Tibial artery (tissue), 4 donors: ENCODE measurements around the gene CFAP221.
A peak's percentile ranks its signal among the peaks of the same experiment; 100 is the strongest.

Experiments used
- DNase-seq, 2 donors: peaks; one replicate each; pipeline ENCODE4 v3.0.0-alpha.2; 2019
- H3K27ac ChIP-seq, 2 donors: fragments of 200-600 bp; sonication (generic) in 1 of 2; 1 replicate in 1 of 2; 2 replicates in 1 of 2; pipeline ENCODE4 v1.5.1; 2018 to 2019; ENCODE audit warnings: mild to moderate bottlenecking in 1 of 2
- H3K27me3 ChIP-seq, 2 donors: fragments of 200-600 bp; sonication (generic) in 1 of 2; one replicate each; pipeline versions ENCODE4 v1.5.1 to v1.6.0; 2016 to 2019
- H3K36me3 ChIP-seq, 3 donors: fragments of 200-600 bp; sonication (generic) in 2 of 3; one replicate each; pipeline ENCODE4 v1.5.1; 2016 to 2019; ENCODE audit warnings: mild to moderate bottlenecking in 2 of 3
- H3K4me1 ChIP-seq, 4 donors: fragments of 200-600 bp; sonication (generic) in 2 of 4; 1 replicate in 3 of 4; 2 replicates in 1 of 4; pipeline ENCODE4 v1.5.1; 2016 to 2019
- H3K4me3 ChIP-seq, 2 donors: fragments of 200-600 bp; sonication (generic) in 1 of 2; 1 replicate in 1 of 2; 2 replicates in 1 of 2; pipeline ENCODE4 v1.5.1; 2018 to 2019; ENCODE audit warnings: mild to moderate bottlenecking in 2 of 2
- H3K9me3 ChIP-seq, 3 donors: fragments of 200-600 bp; sonication (generic) in 1 of 3; one replicate each; pipeline ENCODE4 v1.5.1; 2016 to 2019
- intact Hi-C: fragments of 100-400 bp; cut with DNase I; formaldehyde crosslinking; loops from one replicate; pipeline ENCODE4 v1.15.0; 2023; ENCODE audit warnings: low total_unique reads
- TF ChIP-seq, protein P1 (sequence below), 2 experiments: fragments of 200-600 bp in 1 of 2; fragments of 450-650 bp in 1 of 2; IDR thresholded peaks; one replicate each; pipeline ENCODE4 v1.5.1; 2017 to 2019; ENCODE audit warnings: antibody characterized with exemption in 2 of 2, mild to moderate bottlenecking in 1 of 2, moderate library complexity in 1 of 2

Gene CFAP221

DNA sequence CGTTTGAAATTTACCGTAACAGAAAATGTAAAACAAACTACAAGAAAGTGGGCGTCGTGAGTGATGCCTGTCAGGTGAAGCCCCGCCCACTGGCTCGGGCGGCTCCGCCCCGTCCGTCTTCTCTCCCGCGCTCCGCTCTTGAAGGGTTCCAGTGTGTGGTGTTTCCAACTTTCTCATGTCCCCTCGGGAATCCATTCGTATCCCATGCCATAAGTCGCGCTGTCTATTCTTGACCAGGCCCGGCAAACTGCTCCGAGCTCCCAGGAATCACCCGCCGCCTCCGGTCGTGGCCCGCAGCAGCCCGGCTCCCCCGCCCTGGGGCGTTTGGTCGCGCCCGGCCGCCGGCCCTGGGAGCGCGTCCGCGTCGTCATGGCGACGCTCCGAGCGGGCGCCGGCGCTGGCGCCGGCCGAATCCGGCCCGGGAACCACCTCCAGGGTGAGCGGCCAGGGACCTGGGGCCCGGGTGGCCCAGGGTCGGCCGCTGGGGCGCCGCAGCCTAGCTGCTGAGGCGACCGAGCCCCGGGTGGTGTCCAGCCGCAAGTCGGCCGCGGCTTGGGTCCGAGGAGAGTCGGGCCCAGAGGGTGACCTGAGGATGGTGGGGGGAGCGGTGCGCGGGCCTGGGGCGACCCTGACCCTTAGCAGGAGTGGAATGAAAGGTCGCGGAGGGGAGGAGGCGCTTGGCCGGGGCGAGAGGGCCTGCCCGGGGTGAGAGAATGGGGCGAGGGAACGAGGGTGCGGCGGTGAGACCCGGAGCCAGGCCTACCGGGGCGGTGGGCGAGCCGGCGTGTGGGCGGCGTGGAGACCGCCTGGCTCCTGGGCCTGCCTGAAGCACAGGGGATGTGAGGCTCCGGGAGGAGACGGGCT, at the start of gene CFAP221:
TSS of gene CFAP221 (plus strand) at position 375 of the 864 bp plus-strand sequence. CDS start 1,683 bp downstream, outside the sequence.
- Histone ChIP-seq H3K27me3 (peaks cover 0 to 2% of the 10 kb centered on the region in 2 donors), H3K4me1 (peaks cover 0 to 12% (median 7%) of the 10 kb centered on the region in 4 donors), H3K36me3 (no peaks in the 10 kb centered on the region), H3K9me3 (no peaks in the 10 kb centered on the region), H3K4me3 (peak within 1 kb of the TSS; percentile 49 to 70), H3K27ac (peak within 1 kb of the TSS; percentile 54 to 70)
- intact Hi-C loops, result no loop called here
- TF ChIP-seq, protein P1, sequence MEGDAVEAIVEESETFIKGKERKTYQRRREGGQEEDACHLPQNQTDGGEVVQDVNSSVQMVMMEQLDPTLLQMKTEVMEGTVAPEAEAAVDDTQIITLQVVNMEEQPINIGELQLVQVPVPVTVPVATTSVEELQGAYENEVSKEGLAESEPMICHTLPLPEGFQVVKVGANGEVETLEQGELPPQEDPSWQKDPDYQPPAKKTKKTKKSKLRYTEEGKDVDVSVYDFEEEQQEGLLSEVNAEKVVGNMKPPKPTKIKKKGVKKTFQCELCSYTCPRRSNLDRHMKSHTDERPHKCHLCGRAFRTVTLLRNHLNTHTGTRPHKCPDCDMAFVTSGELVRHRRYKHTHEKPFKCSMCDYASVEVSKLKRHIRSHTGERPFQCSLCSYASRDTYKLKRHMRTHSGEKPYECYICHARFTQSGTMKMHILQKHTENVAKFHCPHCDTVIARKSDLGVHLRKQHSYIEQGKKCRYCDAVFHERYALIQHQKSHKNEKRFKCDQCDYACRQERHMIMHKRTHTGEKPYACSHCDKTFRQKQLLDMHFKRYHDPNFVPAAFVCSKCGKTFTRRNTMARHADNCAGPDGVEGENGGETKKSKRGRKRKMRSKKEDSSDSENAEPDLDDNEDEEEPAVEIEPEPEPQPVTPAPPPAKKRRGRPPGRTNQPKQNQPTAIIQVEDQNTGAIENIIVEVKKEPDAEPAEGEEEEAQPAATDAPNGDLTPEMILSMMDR (IDR thresholded peaks at IDR 0.05), result no peak
- DNase-seq, result peak; percentile 30 to 77

DNA sequence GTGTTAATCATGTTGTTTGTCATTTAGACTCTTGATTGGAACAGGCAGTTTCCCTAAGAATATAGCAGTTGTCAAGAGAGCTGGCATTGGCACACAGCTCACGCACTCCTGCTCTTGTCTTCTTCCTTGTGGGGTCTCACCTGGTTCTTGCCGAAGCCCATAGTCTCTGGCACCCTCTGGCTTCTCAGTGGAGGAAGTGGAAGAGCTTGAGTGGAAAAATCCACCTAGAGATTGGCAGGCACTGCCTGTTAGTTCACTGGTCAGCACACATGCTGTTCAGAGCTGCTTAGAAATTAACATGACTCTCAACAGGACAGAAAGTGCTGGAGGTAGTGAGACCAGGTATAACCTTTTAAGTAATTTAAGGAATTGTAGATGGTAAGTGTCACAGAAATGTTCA, 48.3 kb upstream of the CFAP221 start:
- peaks cover 0 to 11% (median 4%) of the 10 kb centered on the region in 4 donors for H3K4me1 ChIP-seq
- TF ChIP-seq, protein P1 (IDR thresholded peaks at IDR 0.05), result no peak
- no peak overlapping the region for H3K4me3 ChIP-seq
- H3K36me3 ChIP-seq, result no peaks in the 10 kb centered on the region
- H3K27me3 ChIP-seq, result peaks cover 0 to 5% of the 10 kb centered on the region in 2 donors
- peaks cover 0 to 12% (median 1%) of the 10 kb centered on the region in 3 donors for H3K9me3 ChIP-seq
- no peak overlapping the region for H3K27ac ChIP-seq
- no peak for DNase-seq
- intact Hi-C loops, result no loop called here

DNA sequence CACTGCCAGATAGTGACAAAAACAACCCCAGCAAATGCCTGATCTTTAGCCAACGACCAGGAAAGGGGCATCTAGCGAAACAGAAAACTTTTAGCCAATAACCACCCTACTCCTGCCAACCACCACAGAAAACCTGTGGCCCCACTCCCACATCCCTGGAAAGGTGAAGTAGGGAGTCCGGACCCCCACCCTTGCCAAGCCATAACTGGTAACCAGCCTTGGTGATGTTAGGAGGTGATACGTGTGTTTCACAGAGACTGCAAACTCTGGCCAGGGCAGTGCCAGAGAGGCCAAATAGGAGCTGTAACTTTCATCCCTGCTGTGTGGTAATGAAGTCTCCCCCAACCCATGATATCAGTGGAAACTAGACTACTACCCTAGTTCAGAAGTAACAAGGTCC, 47.6 kb upstream of the CFAP221 start:
- intact Hi-C loops, result no loop called here
- TF ChIP-seq, protein P1 (IDR thresholded peaks at IDR 0.05), result no peak
- Histone ChIP-seq H3K9me3 (peaks cover 0 to 14% (median 4%) of the 10 kb centered on the region in 3 donors), H3K27ac (no peak overlapping the region), H3K27me3 (peaks cover 0 to 5% of the 10 kb centered on the region in 2 donors), H3K4me3 (no peak overlapping the region), H3K4me1 (peaks cover 0 to 8% (median 4%) of the 10 kb centered on the region in 4 donors), H3K36me3 (no peaks in the 10 kb centered on the region)
- DNase-seq, result no peak

DNA sequence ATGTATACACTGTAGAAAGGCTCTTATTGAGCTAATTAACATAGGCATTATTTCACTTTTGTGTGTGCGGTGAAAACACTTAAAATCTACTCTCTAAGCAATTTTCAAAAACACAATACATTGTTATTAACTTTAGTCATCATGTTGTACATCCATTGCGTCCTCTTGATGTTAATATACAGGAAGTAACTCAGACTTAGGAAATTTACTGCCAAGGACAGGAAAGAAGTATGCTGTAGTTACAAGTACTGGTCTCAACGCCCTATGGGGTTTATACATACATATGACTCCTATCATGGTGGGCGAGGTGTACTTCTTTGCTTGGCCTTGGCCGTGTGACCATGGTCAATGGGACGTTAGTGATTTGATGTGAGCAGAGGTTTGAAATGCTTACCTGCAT, 35.5 kb upstream of the CFAP221 start:
- Histone ChIP-seq H3K27ac (no peak overlapping the region), H3K36me3 (no peaks in the 10 kb centered on the region), H3K9me3 (no peaks in the 10 kb centered on the region), H3K4me1 (no peaks in the 10 kb centered on the region), H3K4me3 (no peak overlapping the region), H3K27me3 (no peaks in the 10 kb centered on the region)
- no peak for DNase-seq
- TF ChIP-seq, protein P1 (IDR thresholded peaks at IDR 0.05), result no peak
- intact Hi-C loops, result no loop called here

DNA sequence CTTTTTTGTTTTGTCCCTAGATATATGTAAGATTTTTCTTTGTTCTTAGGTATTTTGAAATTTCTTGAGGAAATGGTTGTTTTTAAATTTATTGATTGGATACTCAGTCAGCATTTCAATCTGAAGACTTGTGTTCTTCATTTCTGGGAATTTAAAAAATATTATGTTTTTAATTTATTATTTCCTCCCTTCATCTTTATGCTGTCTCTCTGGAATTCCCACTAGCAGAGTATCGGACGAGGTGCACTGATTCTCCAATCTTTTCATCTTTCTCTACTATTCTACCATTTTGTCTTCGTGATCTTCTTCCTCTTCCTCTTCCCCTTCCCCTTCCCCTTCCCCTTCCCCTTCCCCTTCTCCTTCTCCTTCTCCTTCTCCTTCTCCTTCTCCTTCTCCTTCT, 32.3 kb upstream of the CFAP221 start:
- H3K4me3 ChIP-seq, result no peak overlapping the region
- no peak overlapping the region for H3K27ac ChIP-seq
- no peak for DNase-seq
- intact Hi-C loops, result no loop called here
- no peaks in the 10 kb centered on the region for H3K4me1 ChIP-seq
- no peaks in the 10 kb centered on the region for H3K36me3 ChIP-seq
- no peaks in the 10 kb centered on the region for H3K27me3 ChIP-seq
- H3K9me3 ChIP-seq, result no peaks in the 10 kb centered on the region
- TF ChIP-seq, protein P1 (IDR thresholded peaks at IDR 0.05), result no peak
